NCI-H187 treated with DMSO at 0.1 percent for 48 hours (cell line): ENCODE measurements around the gene TRIM67.
"Not testable (repeated sequence)": the region's sequence is repeated elsewhere in the genome, so short reads cannot be mapped to it uniquely, and the experiment has no call there.

Experiments
- DNase-seq: peaks from one replicate; lab custom pipeline; 2025; lab: John Stamatoyannopoulos, UW

TRIM67 gene

GRCh38 chr1:231161667-231162296, at the start of gene TRIM67:
TRIM67 (plus strand) TSS chr1:231162058; CDS start chr1:231162970, 912 bp downstream.
- DNase-seq = no peak

- no peak for DNase-seq
These were observed 45.1 kb upstream of the TRIM67 start for GRCh38 chr1:231116738-231117137.

GRCh38 chr1:231118704-231119453, 43.0 kb upstream of the TRIM67 start:
- DNase-seq = no peak

- no peak for DNase-seq
These were observed 40.3 kb upstream of the TRIM67 start for GRCh38 chr1:231121533-231121932.

- no peak for DNase-seq
These were observed 39.7 kb upstream of the TRIM67 start for GRCh38 chr1:231122143-231122542.

- DNase-seq = no peak
These were observed 37.1 kb upstream of the TRIM67 start for GRCh38 chr1:231124746-231125145.

GRCh38 chr1:231125972-231126580, 35.8 kb upstream of the TRIM67 start:
- DNase-seq = no peak

- not testable (repeated sequence) for DNase-seq
These were observed 34.8 kb upstream of the TRIM67 start for GRCh38 chr1:231127106-231127505.

- DNase-seq = not testable (repeated sequence)
These were observed 33.4 kb upstream of the TRIM67 start for GRCh38 chr1:231128471-231128870.

GRCh38 chr1:231130544-231130943, 31.3 kb upstream of the TRIM67 start:
- no peak for DNase-seq

GRCh38 chr1:231132591-231132990, 29.3 kb upstream of the TRIM67 start:
- DNase-seq = not testable (repeated sequence)

GRCh38 chr1:231134624-231135023, 27.2 kb upstream of the TRIM67 start:
- DNase-seq = no peak

GRCh38 chr1:231138236-231138635, 23.6 kb upstream of the TRIM67 start:
- no peak for DNase-seq

- DNase-seq = no peak
These were observed 22.7 kb upstream of the TRIM67 start for GRCh38 chr1:231139125-231139649.

- no peak for DNase-seq
These were observed 21.9 kb upstream of the TRIM67 start for GRCh38 chr1:231139659-231140654.

- no peak for DNase-seq
These were observed 17.3 kb upstream of the TRIM67 start for GRCh38 chr1:231144416-231145193.

GRCh38 chr1:231147896-231148295, 14.0 kb upstream of the TRIM67 start:
- no peak for DNase-seq

GRCh38 chr1:231151811-231152210, 10.0 kb upstream of the TRIM67 start:
- no peak for DNase-seq

GRCh38 chr1:231153726-231154125, 8.1 kb upstream of the TRIM67 start:
- no peak for DNase-seq

GRCh38 chr1:231155808-231156207, 6.0 kb upstream of the TRIM67 start:
- DNase-seq = no peak

- DNase-seq = no peak
These were observed 4.5 kb upstream of the TRIM67 start for GRCh38 chr1:231157311-231157710.
